ENCODE results near the gene MIPEP.
"Not testable (repeated sequence)": the region's sequence is repeated elsewhere in the genome, so short reads cannot be mapped to it uniquely, and the experiment has no call there.

GRCh38 chr13:23881402-23881800, 7.8 kb downstream of the MIPEP start:
- TF ChIP-seq, protein P1, sequence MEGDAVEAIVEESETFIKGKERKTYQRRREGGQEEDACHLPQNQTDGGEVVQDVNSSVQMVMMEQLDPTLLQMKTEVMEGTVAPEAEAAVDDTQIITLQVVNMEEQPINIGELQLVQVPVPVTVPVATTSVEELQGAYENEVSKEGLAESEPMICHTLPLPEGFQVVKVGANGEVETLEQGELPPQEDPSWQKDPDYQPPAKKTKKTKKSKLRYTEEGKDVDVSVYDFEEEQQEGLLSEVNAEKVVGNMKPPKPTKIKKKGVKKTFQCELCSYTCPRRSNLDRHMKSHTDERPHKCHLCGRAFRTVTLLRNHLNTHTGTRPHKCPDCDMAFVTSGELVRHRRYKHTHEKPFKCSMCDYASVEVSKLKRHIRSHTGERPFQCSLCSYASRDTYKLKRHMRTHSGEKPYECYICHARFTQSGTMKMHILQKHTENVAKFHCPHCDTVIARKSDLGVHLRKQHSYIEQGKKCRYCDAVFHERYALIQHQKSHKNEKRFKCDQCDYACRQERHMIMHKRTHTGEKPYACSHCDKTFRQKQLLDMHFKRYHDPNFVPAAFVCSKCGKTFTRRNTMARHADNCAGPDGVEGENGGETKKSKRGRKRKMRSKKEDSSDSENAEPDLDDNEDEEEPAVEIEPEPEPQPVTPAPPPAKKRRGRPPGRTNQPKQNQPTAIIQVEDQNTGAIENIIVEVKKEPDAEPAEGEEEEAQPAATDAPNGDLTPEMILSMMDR (conservative IDR thresholded peaks at IDR 0.05) = not testable (repeated sequence)
- not testable (repeated sequence) for TF ChIP-seq EZH2 (IDR thresholded peaks at IDR 0.05; ENCODE audit: low read depth)

Data from PC-9 (cell line).